Panc1 (cell line): Measurements from ENCODE around the gene ALOX12.

Experiments
- CTCF ChIP-seq: fragments of 450-650 bp; IDR thresholded peaks from 2 replicates; pipeline ENCODE4 v1.5.1; 2017; ENCODE audit warnings: mild to moderate bottlenecking
- POLR2AphosphoS5 ChIP-seq: IDR thresholded peaks from 2 replicates; pipeline ENCODE4 v1.6.1; 2012; ENCODE audit warnings: mild to moderate bottlenecking, low read depth, low read length, moderate library complexity
- REST ChIP-seq, 2 experiments: IDR thresholded peaks; 2 replicates each; pipeline ENCODE4 v1.6.1; 2011 to 2012; ENCODE audit warnings: low read depth in 2 of 2, control low read depth in 1 of 2, low read length in 1 of 2, mild to moderate bottlenecking in 1 of 2, moderate library complexity in 1 of 2; ENCODE audit not compliant: insufficient read depth in 1 of 2
- SIN3A ChIP-seq: IDR thresholded peaks from 2 replicates; pipeline ENCODE4 v1.6.1; 2012; ENCODE audit warnings: low read depth, mild to moderate bottlenecking, low read length, moderate library complexity, borderline replicate concordance; ENCODE audit not compliant: insufficient read depth
- TCF7L2 ChIP-seq: IDR thresholded peaks from 2 replicates; pipeline ENCODE4 v1.6.1; 2011; ENCODE audit warnings: mild to moderate bottlenecking, low read depth, low read length, inconsistent platforms

DNA sequence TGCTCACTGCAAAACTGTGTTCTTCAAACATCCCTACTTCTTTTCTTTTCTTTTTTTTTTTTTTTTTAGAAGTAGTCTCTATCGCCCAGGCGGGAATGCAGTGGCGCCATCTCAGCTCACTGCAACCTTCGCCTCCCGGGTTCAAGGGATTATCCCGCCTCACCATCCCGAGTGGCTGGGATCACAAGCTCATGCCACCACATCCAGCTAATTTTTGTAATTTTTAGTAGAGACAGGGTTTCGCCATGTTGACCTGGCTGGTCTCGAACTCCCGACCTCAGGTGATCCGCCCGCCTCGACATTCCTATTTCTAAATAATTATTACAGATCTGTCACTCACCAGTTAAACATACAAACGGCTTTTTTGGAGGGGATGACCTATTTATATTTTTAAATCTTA, 15.6 kb downstream of the ALOX12 start:
- TF ChIP-seq CTCF: no peak
- TF ChIP-seq POLR2AphosphoS5: no peak
- TF ChIP-seq REST (IDR thresholded peaks at IDR 0.05; ENCODE audit: insufficient read depth in 1 of 2, low read depth in 2 of 2, low read length in 1 of 2): no peak
- no peak for TF ChIP-seq TCF7L2
- no peak for TF ChIP-seq SIN3A
